Measurements from ENCODE around the gene ABAT.

DNA sequence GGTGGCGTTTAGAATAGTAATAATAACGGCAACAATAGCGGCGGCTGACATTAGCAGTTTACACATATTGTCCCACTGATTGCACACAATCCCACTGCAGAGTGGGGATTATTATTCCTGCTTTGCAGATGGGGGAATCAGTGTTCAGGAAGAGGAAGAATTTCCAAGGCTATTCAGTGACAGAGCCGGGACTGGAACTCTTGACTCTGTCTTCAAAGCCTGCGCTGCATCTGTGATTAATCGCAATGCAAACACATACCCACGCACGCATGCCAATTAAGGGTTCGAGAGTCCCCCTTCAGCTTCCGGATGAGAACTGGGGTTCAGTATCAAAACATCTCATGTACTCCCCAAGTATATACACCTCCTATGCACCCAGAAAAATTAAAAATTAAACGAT is 93.9 kb downstream of the ABAT start:
- TF ChIP-seq TAF1 (IDR thresholded peaks at IDR 0.05; ENCODE audit: borderline replicate concordance, insufficient read depth, low read length) = no peak
- TF ChIP-seq FOXP2 (optimal IDR thresholded peaks at IDR 0.05; ENCODE audit: borderline replicate concordance, extremely low read depth, extremely low read length, insufficient read depth) = no peak

Measured in PFSK-1 (cell line).